ENCODE measurements around the gene ZNF425. TPM values are rescaled to one million over a fixed set of nuclear protein-coding genes. Genes with fewer than 3 reads are reported as not detected.

Gene ZNF425
- total RNA-seq (2014; rRNA removed; shearing (Covaris generic)) (4.3 and 5.0 TPM in 2 replicates), polyA plus RNA-seq (2016; fragmentation: Nextera tagmentation; extraction: Ambion mirVana) (3.0 and 4.3 TPM in 2 replicates)
- long read RNA-seq, partial matches to known transcripts = 1 of 3 reads
- long read RNA-seq, other reads (novel, unspliced or antisense) = 0 of 3 reads

- ATAC-seq = peak; percentile 89
- peaks cover 71% of the 10 kb centered on the region for H3K36me3 Mint-ChIP-seq (ENCODE audit: low read depth)
- H3K27ac Mint-ChIP-seq = peak within 1 kb of the TSS; percentile 98
- Histone ChIP-seq H3K9me2 (ENCODE audit: insufficient read depth) (no peaks in the 10 kb centered on the region), H3K4me1 (ENCODE audit: insufficient read depth) (peaks cover 9% of the 10 kb centered on the region), H4K20me1 (replicated peaks; ENCODE audit: insufficient read depth) (0 out of 2 replicates have a peak, but pooled peaks cover 5% of the 10 kb centered on the region), H3K27me3 (ENCODE audit: insufficient read depth) (no peaks in the 10 kb centered on the region), H3K79me2 (replicated peaks; ENCODE audit: insufficient read depth) (peaks cover 36% of the 10 kb centered on the region), H3F3A (replicated peaks; ENCODE audit: low read depth) (peaks cover 18% of the 10 kb centered on the region; the same call in 1 of the 2 replicates), H3K4me2 (peak within 1 kb of the TSS; percentile 78), H3K4me3 (peak within 1 kb of the TSS; percentile 99), H2AFZ (peak within 1 kb of the TSS; percentile 60; the same call in 1 of the 2 replicates), H3K27ac (ENCODE audit: low read depth) (peak within 1 kb of the TSS; percentile 99), H3K36me3 (ENCODE audit: insufficient read depth) (peaks cover 17% of the 10 kb centered on the region)
- H3K4me1 Mint-ChIP-seq = peaks cover 18% of the 10 kb centered on the region
- H3K27me3 Mint-ChIP-seq (ENCODE audit: insufficient read depth, low read depth, poor library complexity) = peaks cover 21% of the 10 kb centered on the region
- peaks cover 33% of the 10 kb centered on the region for H3K9me3 Mint-ChIP-seq
- DNase-seq (ENCODE audit: low spot score) = peak; percentile 95
- H3K4me3 Mint-ChIP-seq = peak within 1 kb of the TSS; percentile 96
- no peak for TF ChIP-seq NANOG (IDR thresholded peaks at IDR 0.05; ENCODE audit: borderline replicate concordance)
- peak; percentile 57; the same call in 1 of the 2 replicates for TF ChIP-seq CREB1 (CRISPR knock-in tag; IDR thresholded peaks at IDR 0.05; ENCODE audit: low read depth)
- TF ChIP-seq ETS1 (IDR thresholded peaks at IDR 0.05) = peak; percentile 80
- peak; percentile 82 to 91 for TF ChIP-seq CTCF (conservative IDR thresholded peaks at IDR 0.05; ENCODE audit: low read depth in 2 of 2)
- no peak for TF ChIP-seq ZNF331 (CRISPR knock-in tag; IDR thresholded peaks at IDR 0.05; ENCODE audit: low read depth)
- TF ChIP-seq POLR2AphosphoS5 (IDR thresholded peaks at IDR 0.05; ENCODE audit: low read depth) = peak; percentile 99
- TF ChIP-seq REST (IDR thresholded peaks at IDR 0.05; ENCODE audit: unreplicated experiment) = no peak
- no peak for TF ChIP-seq ZNF462 (CRISPR knock-in tag; IDR thresholded peaks at IDR 0.05)
- TF ChIP-seq EZH2phosphoT487 (IDR thresholded peaks at IDR 0.05; ENCODE audit: unreplicated experiment) = no peak
- no peak for TF ChIP-seq ZNF114 (CRISPR knock-in tag; IDR thresholded peaks at IDR 0.05)
- no peak for TF ChIP-seq JUNB (IDR thresholded peaks at IDR 0.05; ENCODE audit: unreplicated experiment)
- no peak for TF ChIP-seq EZH2 (IDR thresholded peaks at IDR 0.05; ENCODE audit: low read depth, unreplicated experiment)
- TF ChIP-seq STAT1 (IDR thresholded peaks at IDR 0.05; ENCODE audit: unreplicated experiment) = no peak
These were observed at the start of gene ZNF425 for GRCh38 chr7:149125863-149126661. TSS of gene ZNF425 (minus strand) at chr7:149126324. CDS start at chr7:149126213, 111 bp downstream.

Measured in GM23338 (cell line).